Fibroblast of lung (primary cell): ENCODE measurements around the gene TCF12. TPM values are rescaled to one million over a fixed set of nuclear protein-coding genes. Genes with fewer than 3 reads are reported as not detected.

Source experiments
- DNase-seq, 2 donors: peaks; one replicate each; pipeline versions ENCODE4 v3.0.0 to v3.0.0-alpha.2; 2010; ENCODE audit warnings: low read depth in 2 of 2
- H2AFZ ChIP-seq: 2 replicates; pipeline ENCODE4 v1.5.1; 2012; ENCODE audit warnings: low read length, control low read depth, inconsistent platforms
- H3K27ac ChIP-seq: 2 replicates; pipeline ENCODE4 v1.5.1; 2011; ENCODE audit warnings: low read length, control low read depth; ENCODE audit not compliant: insufficient read depth
- H3K27me3 ChIP-seq: 2 replicates; pipeline ENCODE4 v1.5.1; 2011; ENCODE audit warnings: mild to moderate bottlenecking, low read length; ENCODE audit not compliant: control insufficient read depth, insufficient read depth
- H3K36me3 ChIP-seq: 2 replicates; pipeline ENCODE4 v1.5.1; 2011; ENCODE audit warnings: low read length; ENCODE audit not compliant: control insufficient read depth, insufficient read depth
- H3K4me1 ChIP-seq: 2 replicates; pipeline ENCODE4 v1.5.1; 2011; ENCODE audit warnings: low read length; ENCODE audit not compliant: control insufficient read depth, insufficient read depth; ENCODE audit errors: extremely low read depth
- H3K4me2 ChIP-seq: 2 replicates; pipeline ENCODE4 v1.5.1; 2011; ENCODE audit warnings: low read length, control low read depth; ENCODE audit not compliant: insufficient read depth; ENCODE audit errors: extremely low read depth
- H3K4me3 ChIP-seq, 4 experiments: fragments of 200-600 bp in 1 of 4; sonication (generic) in 1 of 4; replicated peaks in 1 of 4; 2 replicates each; pipeline ENCODE4 v1.5.1; 2011 to 2016; ENCODE audit warnings: low read length in 4 of 4, low read depth in 3 of 4, mild to moderate bottlenecking in 3 of 4, control low read depth in 2 of 4, inconsistent platforms in 1 of 4, mixed read lengths in 1 of 4; ENCODE audit not compliant: insufficient read depth in 1 of 4; ENCODE audit errors: control extremely low read depth in 1 of 4
- H3K79me2 ChIP-seq: 2 replicates; pipeline ENCODE4 v1.5.1; 2012; ENCODE audit warnings: mild to moderate bottlenecking, low read length, inconsistent platforms; ENCODE audit not compliant: control insufficient read depth, insufficient read depth
- H3K9ac ChIP-seq: 2 replicates; pipeline ENCODE4 v1.5.1; 2011; ENCODE audit warnings: mild to moderate bottlenecking, low read length, control low read depth; ENCODE audit not compliant: insufficient read depth
- H3K9me3 ChIP-seq: 2 replicates; pipeline ENCODE4 v1.5.1; 2012; ENCODE audit warnings: low read depth, low read length; ENCODE audit not compliant: control insufficient read depth, insufficient read depth
- H4K20me1 ChIP-seq: 2 replicates; pipeline ENCODE4 v1.5.1; 2011; ENCODE audit warnings: low read length; ENCODE audit not compliant: control insufficient read depth, insufficient read depth; ENCODE audit errors: extremely low read depth
- CTCF ChIP-seq, 2 donors: IDR thresholded peaks in 1 of 2; conservative IDR thresholded peaks in 1 of 2; 1 replicate in 1 of 2; 2 replicates in 1 of 2; pipeline ENCODE4 v1.5.1; 2011 to 2012; ENCODE audit warnings: low read length in 2 of 2, control low read depth in 1 of 2, inconsistent platforms in 1 of 2, low read depth in 1 of 2, mild to moderate bottlenecking in 1 of 2
- EZH2 ChIP-seq: IDR thresholded peaks from 2 replicates; pipeline ENCODE4 v1.5.1; 2012; ENCODE audit warnings: low read length, control low read depth, mild to moderate bottlenecking; ENCODE audit errors: missing control alignments
- polyA plus RNA-seq, 2 donors: library from polyadenylated mRNA; depleted of rRNA in 1 of 2; stranded (reverse) in 1 of 2; unstranded in 1 of 2; fragments of >200 nt; gene quantifications; 2 replicates each; pipeline ENCODE4 v1.2.1, GENCODE V29; 2011 to 2012; ENCODE audit warnings: missing spikeins in 1 of 2
- total RNA-seq: library from RNA; depleted of rRNA; stranded (reverse); fragments of >200 nt; gene quantifications from 2 replicates; pipeline ENCODE4 v1.2.1, GENCODE V29; 2014

Gene TCF12
- total and polyA plus RNA-seq, 2 donors (not counting 1 experiment from before 2014, with no cell fraction given) = 105 to 232 TPM

DNA sequence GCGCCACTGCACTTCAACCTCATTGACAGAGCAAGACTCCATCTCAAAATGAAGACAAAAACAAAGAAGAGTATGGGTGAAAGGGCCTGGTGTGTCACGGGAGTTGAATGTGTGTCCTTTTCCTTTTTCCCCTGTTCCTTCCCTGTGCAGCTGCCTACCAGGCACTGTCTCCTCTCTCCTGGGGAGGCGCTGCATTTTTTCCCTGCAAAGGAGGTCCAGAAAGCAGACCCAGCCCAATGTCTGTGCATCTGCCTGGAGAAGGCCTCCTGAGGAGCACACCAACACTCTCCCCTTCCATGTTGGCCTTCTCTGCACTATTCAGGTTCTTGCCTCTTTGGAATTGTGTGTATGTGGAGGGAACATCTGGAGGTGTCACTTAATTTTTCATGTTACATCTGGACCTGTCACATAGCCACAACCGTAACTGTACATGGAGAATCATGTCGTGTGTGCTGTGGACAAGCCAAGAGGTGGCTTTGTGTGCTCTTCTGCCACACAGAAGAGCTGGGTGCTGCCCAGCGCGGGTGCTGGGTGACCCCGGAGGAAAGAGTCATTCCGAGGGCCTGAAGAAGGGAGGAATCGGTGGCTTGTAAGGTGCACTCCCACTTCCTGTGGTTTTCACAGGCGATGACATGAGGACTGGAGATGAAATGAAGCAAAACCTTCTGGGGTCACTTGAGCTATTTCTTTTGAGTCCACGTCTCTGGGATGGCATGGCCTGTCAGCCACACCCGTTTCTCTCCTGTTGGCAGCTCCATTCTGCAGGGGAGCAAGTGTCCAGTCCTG is 411.3 kb downstream of the TCF12 start:
- H4K20me1 ChIP-seq = no peaks in the 10 kb centered on the region
- no peaks in the 10 kb centered on the region for H3K36me3 ChIP-seq
- TF ChIP-seq EZH2 (no peak), CTCF (conservative IDR thresholded peaks at IDR 0.05 in 1 of 2, IDR thresholded peaks at IDR 0.05 in 1 of 2; ENCODE audit: low read depth in 1 of 2, low read length in 2 of 2) (no peak)
- H2AFZ ChIP-seq = no peak overlapping the region
- no peaks in the 10 kb centered on the region for H3K79me2 ChIP-seq
- H3K4me3 ChIP-seq = no peak overlapping the region
- H3K4me1 ChIP-seq = peaks cover 5% of the 10 kb centered on the region
- no peak overlapping the region for H3K27ac ChIP-seq
- H3K9me3 ChIP-seq = no peaks in the 10 kb centered on the region
- no peak overlapping the region for H3K9ac ChIP-seq
- H3K27me3 ChIP-seq = no peaks in the 10 kb centered on the region
- no peak for DNase-seq
- no peak overlapping the region for H3K4me2 ChIP-seq

GRCh38 chr15:57330619-57331340 is 412.3 kb downstream of the TCF12 start:
- Histone ChIP-seq H3K36me3 (no peaks in the 10 kb centered on the region), H3K79me2 (no peaks in the 10 kb centered on the region), H3K4me3 (no peak overlapping the region), H3K27ac (no peak overlapping the region), H4K20me1 (no peaks in the 10 kb centered on the region), H2AFZ (no peak overlapping the region), H3K4me2 (no peak overlapping the region), H3K27me3 (no peaks in the 10 kb centered on the region), H3K4me1 (peaks cover 5% of the 10 kb centered on the region), H3K9me3 (no peaks in the 10 kb centered on the region), H3K9ac (no peak overlapping the region)
- TF ChIP-seq EZH2 (no peak), CTCF (conservative IDR thresholded peaks at IDR 0.05 in 1 of 2, IDR thresholded peaks at IDR 0.05 in 1 of 2; ENCODE audit: low read depth in 1 of 2, low read length in 2 of 2) (no peak)
- DNase-seq = peak; percentile 48 to 84

DNA sequence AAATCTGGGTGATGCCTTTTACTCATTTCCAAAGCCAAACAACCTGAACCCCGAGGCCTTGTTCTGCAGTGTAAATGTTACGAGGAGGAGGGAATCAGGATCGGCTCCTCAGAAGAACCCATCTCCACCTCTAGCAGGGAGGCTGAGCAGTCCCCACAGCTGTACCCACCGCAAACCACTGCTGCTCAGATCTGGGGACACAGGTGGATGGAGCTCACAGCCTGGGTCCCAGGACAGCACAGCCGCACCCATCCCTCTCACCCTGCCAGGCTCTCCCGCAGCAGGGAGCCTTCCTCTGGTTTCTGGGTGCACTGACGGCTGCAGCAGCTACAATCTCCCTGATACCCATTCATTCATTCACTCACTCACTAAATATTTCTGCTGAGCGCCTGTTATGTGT is 413.9 kb downstream of the TCF12 start:
- Histone ChIP-seq H3K9ac (no peak overlapping the region), H3K36me3 (no peaks in the 10 kb centered on the region), H4K20me1 (no peaks in the 10 kb centered on the region), H3K4me1 (peaks cover under 1% of the 10 kb centered on the region), H3K9me3 (no peaks in the 10 kb centered on the region), H3K4me3 (no peak overlapping the region), H3K79me2 (no peaks in the 10 kb centered on the region), H2AFZ (no peak overlapping the region), H3K27me3 (no peaks in the 10 kb centered on the region), H3K27ac (no peak overlapping the region), H3K4me2 (no peak overlapping the region)
- DNase-seq = no peak
- TF ChIP-seq CTCF (conservative IDR thresholded peaks at IDR 0.05 in 1 of 2, IDR thresholded peaks at IDR 0.05 in 1 of 2; ENCODE audit: low read depth in 1 of 2, low read length in 2 of 2) (no peak), EZH2 (no peak)
